GM18526 (cell line): ENCODE results near the gene AXDND1.

Experiments
- POLR2A ChIP-seq: IDR thresholded peaks from 3 replicates; pipeline ENCODE4 v1.6.1; 2011; ENCODE audit not compliant: insufficient read length; ENCODE audit errors: extremely low read depth

The AXDND1 gene

GRCh38 chr1:179365342-179366092 is at the start of gene AXDND1:
Gene AXDND1 (plus strand): TSS chr1:179365971. CDS start chr1:179366510, 539 bp downstream.
- TF ChIP-seq POLR2A, result peak; percentile 40

- TF ChIP-seq POLR2A, result no peak
Measured at GRCh38 chr1:179318491-179318890, 47.3 kb upstream of the AXDND1 start.

- no peak for TF ChIP-seq POLR2A
Measured at GRCh38 chr1:179321533-179322216, 44.1 kb upstream of the AXDND1 start.

GRCh38 chr1:179322557-179322956 is 43.2 kb upstream of the AXDND1 start:
- TF ChIP-seq POLR2A, result no peak

GRCh38 chr1:179323436-179323835 is 42.3 kb upstream of the AXDND1 start:
- no peak for TF ChIP-seq POLR2A

GRCh38 chr1:179325836-179326235 is 39.9 kb upstream of the AXDND1 start:
- no peak for TF ChIP-seq POLR2A

- TF ChIP-seq POLR2A, result no peak
Measured at GRCh38 chr1:179326746-179327145, 39.0 kb upstream of the AXDND1 start.

- TF ChIP-seq POLR2A, result no peak
Measured at GRCh38 chr1:179327196-179327595, 38.6 kb upstream of the AXDND1 start.

- TF ChIP-seq POLR2A, result no peak
Measured at GRCh38 chr1:179327679-179328078, 38.1 kb upstream of the AXDND1 start.

- TF ChIP-seq POLR2A, result no peak
Measured at GRCh38 chr1:179329862-179330261, 35.9 kb upstream of the AXDND1 start.

GRCh38 chr1:179334440-179334839 is 31.3 kb upstream of the AXDND1 start:
- no peak for TF ChIP-seq POLR2A

GRCh38 chr1:179337288-179337687 is 28.5 kb upstream of the AXDND1 start:
- no peak for TF ChIP-seq POLR2A

- no peak for TF ChIP-seq POLR2A
Measured at GRCh38 chr1:179337942-179338560, 27.7 kb upstream of the AXDND1 start.

- no peak for TF ChIP-seq POLR2A
Measured at GRCh38 chr1:179340918-179341317, 24.9 kb upstream of the AXDND1 start.

- TF ChIP-seq POLR2A, result no peak
Measured at GRCh38 chr1:179341943-179342547, 23.7 kb upstream of the AXDND1 start.
